Measurements from ENCODE around the gene SGPP2.
"Not testable (repeated sequence)": the region's sequence is repeated elsewhere in the genome, so short reads cannot be mapped to it uniquely, and the experiment has no call there.

The SGPP2 gene, protein sequence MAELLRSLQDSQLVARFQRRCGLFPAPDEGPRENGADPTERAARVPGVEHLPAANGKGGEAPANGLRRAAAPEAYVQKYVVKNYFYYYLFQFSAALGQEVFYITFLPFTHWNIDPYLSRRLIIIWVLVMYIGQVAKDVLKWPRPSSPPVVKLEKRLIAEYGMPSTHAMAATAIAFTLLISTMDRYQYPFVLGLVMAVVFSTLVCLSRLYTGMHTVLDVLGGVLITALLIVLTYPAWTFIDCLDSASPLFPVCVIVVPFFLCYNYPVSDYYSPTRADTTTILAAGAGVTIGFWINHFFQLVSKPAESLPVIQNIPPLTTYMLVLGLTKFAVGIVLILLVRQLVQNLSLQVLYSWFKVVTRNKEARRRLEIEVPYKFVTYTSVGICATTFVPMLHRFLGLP

DNA sequence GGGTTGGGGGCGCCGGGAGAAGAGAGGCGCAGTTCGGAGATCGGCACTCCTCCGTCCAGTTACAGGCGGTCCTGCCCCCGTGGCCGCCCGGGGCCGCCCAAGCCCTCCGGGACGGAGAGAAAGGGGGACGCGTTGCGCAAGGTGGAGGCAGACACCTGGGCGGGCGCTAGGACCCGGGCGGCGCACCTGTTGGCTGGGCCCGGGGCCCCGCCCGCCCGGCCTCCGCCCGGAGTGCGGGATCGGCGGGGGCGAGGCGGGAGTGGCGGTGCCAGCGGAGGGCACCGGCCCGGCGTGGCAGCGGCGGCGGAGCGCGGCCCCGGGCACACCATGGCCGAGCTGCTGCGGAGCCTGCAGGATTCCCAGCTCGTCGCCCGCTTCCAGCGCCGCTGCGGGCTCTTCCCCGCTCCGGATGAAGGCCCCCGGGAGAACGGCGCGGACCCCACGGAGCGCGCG is at the start of gene SGPP2:
Gene SGPP2, plus strand, starts transcription at position 268 of the 453 bp plus-strand sequence. Its CDS starts 60 bp downstream, at position 328.
- DNase-seq: no peak

DNA sequence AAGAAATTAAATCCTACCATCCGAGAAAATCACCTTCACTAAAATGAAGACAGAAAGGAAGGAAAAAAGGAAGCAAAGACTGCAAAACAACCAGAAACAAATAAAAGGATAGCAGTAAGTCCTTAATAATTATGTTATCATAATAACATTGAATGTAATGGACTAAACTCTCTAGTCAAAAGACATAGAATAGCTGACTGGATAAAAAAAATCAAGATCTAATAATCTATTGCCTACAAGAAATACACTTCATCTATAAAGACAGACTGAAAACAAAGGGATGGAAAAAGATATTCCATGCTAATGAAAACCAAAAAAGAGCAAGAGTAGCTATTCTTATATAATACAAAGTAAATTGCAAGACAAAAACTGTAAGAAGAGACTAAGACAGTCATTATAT is 48.5 kb upstream of the SGPP2 start:
- no peak for DNase-seq

DNA sequence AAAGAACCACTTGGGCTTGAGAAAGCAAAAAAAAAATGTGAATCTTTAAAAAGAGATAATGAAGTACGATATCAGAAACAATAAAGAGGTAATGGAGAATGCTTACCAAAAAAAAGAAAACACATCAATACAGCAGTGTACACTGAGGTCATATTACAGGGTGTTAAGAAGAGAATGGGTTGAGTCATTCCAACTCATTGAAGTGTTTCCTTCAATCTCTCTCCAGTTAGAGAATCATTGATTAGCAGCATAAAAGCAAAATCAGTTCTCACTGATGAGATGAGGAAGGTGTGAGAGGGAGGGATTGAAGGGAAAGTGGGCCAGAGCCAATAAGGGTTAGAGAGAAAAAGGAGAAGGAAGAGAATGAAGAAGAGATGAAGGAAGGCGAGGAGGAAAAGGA is 43.9 kb upstream of the SGPP2 start:
- DNase-seq: no peak

DNA sequence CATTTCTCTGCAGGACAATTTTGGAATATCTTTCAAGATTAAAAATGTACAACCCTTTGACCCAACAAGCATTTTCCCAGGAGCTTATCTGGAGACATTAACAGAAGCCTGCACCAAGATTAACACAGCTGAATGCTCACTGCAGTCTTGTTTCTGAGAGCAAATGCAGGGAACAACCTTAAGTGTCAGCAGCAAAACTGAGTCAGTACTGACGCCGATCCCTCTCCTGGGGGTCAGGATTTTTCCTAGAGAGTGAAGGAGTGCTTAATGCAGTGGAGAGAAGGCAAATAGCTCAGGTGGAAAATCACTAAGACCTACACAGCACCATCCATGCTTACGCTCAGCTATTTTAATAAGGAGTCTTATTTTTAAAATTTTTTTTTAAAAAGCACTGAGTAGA is 42.8 kb upstream of the SGPP2 start:
- DNase-seq: no peak

DNA sequence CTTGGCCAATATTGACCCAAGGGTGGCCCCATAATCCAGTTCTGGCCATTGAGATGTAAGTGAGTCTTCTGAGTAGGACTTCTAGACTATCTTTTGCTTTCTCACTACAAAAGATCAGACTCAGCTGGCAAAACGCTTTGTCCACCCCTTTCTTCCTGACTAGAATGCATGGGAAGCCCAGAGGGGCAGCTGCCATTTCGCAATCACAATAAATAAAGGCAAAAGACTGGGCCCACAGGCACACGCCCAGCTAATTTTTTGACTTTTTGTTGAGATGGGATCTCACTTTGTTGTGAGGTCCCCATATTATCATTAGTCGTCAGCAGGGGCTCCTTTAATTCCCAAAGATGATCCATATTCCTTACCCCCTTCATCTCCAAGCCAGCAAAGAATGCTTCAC is 41.1 kb upstream of the SGPP2 start:
- no peak for DNase-seq

DNA sequence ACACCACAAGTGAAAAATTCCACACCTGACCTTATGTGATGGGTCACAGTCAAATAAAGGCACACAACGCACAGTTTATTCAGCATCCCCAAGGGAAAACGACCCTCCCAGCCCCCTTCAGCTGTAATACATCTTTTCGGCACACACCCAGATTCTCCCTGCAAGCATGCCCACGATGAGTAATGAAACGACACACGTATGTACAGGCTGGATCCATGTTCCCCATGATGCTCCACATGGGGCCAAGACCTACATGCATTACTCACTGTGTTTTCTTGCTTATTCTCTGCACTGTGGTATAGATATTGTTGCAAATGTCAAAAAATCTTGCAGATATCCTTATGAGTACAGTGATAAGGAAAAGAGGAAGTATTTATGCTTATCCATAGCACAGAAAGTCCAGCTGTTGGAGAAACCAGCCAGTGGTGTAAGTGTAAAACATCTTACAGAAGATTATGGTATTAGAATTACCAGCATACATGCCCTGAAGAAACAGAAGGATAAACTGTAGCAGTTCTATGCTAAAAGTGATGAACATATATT is 32.5 kb upstream of the SGPP2 start:
- peak; percentile 84 for DNase-seq

DNA sequence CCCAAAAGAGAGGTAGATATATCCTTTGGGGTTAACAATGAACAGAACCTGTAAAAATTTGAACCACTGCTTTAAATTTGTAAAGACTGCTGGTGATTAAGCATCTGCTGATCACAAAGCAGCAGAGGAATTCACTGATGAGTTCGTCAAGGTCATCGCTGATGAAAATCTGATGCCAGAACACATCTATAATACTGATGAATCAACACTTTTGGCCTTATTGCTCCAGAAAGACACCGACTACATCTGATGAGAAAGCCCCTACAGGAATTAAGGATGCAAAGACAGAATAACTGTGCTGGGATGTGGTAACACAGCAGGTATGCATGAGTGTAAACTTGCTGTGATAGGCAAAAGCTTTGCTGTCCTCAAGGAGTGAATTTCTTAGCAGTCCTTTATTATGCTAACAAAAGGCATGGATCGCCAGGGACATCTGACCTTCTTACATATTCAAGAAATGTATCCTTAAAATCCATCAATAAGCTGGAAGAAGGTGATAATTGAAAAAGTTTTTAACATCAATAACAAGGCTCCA is 30.5 kb upstream of the SGPP2 start:
- no peak for DNase-seq

DNA sequence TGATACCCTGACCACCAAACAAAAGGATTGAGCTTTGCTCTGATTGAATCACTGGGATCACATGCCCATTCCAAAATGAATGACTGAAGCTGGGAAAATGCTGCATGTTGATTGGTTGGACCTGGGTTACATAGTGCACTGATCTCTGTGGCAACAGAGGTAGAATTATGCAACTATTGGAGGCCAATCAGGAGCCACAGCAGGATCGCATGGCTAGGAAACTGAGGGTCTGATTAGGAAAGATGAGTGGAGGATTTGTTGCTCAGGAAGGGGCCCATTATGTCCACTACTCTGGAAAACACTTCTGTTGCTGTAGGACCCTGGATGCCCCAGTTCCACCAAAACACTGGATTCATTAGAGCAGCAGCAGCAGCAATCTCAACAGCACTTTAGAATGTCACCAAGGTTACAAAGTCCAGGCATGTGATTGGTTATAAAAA is 25.9 kb upstream of the SGPP2 start:
- no peak for DNase-seq

DNA sequence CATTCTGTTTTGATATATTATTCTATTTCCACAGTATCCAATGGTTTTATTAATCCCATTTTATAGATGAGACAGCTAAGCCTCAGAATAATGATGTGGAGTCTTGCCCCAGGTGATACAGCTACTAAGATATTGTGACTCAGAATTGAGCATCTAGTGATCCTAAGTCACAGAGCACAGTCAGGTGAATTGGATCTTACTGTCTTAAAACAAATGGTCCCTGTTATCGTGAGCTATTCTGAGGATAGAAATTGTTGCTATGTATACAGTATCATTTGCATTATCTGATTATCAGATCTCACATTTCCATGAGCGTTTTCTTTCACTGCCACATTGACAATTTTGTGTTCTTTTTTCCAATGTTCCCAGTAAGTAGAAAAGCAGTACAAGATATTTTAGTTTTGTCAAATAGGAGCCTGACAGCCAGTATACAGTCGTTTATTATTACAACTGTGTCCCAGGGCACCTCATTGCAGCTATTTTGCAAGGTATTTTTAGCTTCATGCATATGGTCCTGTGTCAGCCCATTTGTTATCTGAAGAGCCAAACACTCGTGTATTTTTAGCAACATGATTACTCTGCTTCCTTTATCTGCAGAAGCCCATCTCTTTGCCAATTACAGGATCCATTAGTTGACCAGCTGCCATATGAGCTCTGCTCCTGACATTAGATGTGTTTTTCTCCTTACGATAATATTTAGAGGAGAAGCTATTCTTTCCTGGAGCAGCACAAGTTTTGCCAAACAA is 25.1 kb upstream of the SGPP2 start:
- DNase-seq: no peak

DNA sequence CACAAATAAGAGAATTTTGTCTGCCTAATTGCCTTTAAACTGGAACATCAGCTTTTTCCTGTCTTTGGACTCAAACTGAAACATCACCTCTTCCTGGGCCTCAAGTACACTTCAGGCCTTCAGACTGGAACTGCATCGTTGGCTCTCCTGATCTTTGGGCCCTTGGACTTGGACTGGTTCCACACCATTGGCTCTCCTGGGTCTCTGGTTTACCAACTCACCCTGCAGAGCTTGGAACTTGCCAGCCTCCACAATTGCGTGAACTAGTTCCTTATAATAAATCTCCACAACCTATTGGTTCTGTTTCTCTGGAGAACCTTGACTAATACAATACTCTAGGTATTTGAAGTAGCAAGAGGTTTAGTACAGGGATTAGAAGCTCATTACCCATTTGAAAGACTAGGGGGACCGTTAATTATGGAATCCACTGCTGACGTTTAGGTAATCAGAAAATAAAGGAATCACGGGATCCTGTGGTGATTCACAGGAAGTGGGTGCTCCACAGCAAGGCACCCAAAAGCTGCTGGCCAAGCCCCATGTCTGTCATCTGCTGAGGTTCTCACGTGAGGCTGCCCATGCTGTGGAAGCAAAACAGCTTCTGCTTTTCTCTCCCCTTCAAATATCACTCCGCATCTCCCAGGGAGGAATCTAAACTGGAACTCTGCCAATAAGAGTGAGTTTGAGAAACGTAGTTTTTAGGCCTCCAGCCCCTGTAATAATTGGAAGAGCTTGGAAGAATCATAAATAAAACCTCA is 20.0 kb upstream of the SGPP2 start:
- DNase-seq: peak; percentile 90

DNA sequence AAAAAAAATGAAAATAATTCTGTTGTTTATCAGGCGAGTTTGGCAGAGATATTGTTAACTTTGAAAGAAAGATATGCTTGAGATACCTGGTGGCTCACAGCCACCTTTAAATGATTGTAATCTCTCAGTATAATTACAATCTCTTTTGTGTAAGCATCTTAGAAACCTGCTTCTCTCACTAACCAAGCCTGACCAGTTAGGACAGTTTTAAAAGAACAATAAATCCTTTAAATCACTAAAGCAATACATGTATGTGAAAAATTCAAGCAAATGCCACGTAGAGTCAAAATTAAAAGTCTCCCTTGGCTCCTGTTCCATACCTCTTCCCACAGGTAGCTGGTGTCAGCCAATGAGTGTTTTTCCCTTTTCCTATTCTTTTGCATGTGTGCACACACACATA is 15.7 kb upstream of the SGPP2 start:
- DNase-seq: no peak

DNA sequence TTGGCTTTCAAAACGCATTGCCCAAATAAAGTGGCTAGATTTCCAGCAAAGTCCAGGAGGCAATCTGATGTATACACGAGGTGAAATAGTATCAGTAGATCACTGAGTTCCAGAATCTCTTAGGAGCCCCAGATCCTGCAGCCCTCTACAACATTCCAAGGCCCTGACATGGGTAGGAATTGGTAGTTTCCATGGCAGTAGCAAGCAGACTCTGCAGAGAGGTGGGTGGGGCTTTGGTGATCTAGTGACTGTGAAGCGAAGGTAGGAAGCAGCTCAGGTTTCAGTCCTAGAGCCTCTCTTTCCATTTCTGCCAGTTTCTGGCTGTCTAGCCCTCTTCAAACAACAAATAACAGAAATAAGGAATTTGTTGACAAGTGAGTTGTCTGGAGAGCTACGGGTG is 13.8 kb upstream of the SGPP2 start:
- no peak for DNase-seq

DNA sequence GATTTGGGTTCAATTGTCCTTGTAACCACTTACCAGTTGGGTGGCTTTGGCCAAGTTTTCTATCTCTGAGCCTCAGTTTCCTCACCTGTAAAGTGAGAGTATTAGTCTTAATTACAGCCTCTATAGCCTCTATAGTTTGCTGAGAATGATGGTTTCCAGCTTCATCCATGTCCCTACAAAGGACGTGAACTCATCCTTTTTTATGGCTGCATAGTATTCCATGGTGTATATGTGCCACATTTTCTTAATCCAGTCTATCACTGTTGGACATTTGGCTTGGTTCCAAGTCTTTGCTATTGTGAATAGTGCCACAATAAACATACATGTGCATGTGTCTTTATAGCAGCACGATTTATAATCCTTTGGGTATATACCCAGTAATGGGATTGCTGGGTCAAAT is 12.0 kb upstream of the SGPP2 start:
- not testable (repeated sequence) for DNase-seq

DNA sequence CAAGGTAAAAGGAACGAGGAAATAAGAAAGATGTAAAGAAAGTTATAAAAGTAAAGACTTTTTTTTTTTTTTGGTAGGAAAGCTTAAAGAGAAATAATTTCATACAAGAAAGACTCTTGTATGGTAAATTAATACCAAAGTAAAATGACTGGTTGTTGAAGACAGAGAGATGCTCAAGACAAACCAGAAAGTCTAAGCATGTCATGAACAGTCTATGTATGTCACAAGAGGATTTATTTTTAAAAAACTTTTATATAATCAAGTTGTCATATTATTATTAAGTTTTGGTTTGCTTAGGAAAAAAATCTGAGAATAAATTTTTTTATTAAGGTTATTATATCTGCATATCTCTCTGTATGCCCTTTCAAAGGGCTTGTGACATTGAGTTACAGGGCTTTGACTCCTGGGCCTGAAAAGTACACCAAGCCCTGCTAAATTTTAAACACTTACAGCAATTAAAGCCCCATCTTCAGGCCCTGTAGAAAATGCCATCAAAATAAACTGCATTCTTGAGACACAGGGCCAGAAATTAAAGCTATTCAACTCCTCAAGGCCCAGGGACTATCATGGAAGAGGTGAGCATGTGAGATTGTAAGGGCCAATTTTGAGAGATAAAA is 10.9 kb upstream of the SGPP2 start:
- DNase-seq: no peak

DNA sequence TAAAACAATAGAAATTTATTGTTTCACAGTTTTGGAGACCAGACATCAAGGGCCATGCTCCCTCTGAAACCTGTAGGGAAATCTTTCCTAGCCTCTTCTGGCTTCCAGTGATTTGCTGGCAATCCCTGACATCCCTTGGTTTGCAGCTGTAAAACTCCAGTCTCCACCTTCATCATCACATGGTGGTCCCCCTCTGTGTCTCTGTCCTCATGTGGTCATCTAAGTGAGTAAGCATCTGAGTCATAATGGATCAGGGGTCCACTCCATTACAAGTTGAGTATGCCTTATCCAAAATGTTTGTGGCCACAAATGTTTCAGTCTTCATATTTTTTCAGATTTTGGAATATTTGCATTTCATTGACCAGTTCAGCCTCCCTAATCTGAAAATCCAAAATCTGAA is 5.6 kb upstream of the SGPP2 start:
- DNase-seq: no peak

DNA sequence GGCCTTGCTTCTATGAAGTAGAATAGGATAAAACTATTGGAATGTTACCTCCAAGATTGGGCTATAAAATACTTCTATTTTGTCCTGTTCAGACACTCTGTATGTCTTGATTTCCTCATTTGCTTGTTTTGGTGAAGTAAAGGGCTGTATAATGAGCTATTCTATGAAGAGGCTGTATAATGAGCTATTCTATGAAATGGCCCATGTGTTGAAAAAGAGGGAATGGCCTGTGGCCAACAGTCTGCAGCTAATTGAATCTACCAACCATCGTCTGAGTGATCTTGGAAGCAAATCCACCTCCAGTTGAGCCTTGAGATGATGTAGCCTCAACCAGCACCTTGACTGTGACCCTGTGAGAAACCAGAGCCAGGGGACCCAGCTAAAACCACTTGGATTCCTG is 3.8 kb upstream of the SGPP2 start:
- no peak for DNase-seq

DNA sequence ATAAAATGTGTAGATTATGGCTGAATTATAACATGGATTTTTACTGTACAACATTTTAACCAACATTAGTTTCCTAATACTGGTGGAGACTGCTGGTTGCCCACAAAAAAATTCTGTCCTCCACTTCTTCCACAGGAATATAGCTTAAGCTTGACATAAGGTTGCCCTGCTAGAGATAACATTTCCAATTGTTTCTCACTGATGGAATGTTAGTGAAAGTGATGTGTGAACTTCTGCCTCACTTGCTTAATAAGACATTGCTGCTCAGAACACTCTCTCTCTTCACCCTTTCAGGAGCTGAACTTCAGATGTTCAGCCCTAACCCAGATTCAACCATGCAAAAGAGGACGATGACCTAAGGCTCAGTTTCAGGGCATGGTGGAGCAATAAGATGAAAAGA is 2.7 kb upstream of the SGPP2 start:
- DNase-seq: no peak

DNA sequence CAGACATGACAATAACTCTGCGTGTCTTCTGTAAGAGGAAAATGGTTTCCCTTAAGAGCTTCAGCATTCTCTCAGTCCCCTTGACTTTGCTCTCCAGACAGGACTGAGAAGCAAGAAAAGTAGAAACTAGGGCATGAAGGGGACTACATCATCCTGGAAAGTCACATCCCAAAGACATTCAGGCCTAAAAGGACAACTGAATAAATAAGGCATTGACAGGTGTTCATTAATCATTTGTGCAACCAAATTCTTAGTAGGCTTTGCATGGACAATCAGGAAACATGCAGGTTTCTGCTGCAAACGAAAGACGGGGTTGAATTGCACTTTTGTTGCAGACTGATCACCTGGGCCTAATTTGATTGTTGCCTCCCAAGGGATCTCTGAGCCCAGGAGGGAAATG is 1.2 kb upstream of the SGPP2 start:
- no peak for DNase-seq

DNA sequence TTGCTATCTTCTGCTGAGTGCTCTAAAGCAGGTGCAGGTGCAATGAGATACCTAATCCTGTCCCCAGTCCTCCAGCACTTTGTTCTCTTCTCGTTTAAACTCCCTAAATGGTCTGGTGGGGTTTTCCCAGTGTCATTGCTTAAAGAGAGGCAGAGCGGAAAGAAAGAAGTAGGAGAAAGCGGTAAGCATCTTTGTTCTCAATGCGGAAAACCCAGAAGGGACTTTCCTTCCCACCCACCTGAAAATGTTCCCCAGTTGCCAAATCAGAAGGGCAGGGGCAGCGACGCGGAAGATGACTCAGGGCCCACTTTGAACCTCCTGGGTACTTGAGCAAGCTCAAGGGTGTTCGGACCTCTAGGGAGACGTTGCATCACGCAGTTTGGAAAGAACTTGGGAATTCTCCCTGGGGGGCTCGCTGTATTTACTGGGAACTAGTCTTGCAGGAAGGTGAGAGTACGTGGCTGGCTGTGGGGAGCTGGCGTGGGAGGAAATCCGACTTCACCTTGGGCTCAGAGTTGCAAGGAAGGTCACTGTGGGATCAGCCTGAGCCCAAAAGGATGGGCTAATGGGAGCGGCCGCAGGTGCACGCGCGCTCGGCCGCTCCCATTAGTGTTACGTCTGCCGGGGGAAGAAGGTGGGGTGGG is 589 bp upstream of the SGPP2 start:
- DNase-seq: no peak

DNA sequence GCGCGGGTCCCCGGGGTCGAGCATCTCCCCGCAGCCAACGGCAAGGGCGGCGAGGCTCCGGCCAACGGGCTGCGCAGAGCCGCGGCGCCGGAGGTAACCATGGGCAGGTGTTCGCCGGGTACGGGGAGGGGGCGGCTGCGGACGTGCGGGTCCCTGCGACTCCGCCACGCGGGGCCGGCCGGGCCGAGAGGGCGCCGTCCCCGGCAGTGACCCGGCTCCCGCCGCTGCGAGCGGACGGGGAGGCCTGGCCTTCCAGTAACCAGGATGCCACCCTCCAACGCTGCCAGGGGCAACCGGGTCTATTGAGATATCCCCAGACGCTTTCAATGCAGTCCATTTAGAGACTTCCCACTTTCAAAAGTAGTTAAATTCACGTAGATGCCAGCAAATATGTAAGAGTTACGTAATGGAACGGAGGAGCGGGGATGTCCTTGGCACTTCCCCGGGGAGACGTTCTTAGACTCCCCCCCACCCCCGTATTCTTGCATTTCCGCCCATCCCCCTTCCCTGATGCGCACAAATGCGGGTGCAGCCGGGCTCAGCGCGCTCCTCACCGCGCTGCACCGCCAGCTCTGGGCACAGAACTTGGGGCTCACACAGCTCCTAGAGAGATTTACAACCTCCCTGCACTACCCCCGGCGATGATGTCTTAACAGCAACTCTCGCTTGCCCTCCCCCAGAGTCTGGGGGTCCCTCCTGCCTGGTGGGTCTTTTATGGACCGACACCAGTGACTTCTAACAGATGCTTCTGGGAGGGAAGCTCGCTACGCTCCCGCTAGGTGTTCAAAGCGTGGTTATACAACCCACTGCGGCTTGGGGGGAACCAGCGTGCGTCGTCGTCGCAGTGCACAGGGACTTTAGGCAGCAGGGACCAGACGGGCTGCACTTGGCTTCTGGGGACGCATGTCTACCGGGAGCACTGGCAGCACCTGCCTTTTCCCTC is 657 bp downstream of the SGPP2 start:
- no peak for DNase-seq
